ENCODE data around the gene HOXA3. TPM values are rescaled to one million over a fixed set of nuclear protein-coding genes. Genes with fewer than 3 reads are reported as not detected.

Gene HOXA3
- total RNA-seq, 1 experiment from 2014 or later = 30.2 TPM

DNA sequence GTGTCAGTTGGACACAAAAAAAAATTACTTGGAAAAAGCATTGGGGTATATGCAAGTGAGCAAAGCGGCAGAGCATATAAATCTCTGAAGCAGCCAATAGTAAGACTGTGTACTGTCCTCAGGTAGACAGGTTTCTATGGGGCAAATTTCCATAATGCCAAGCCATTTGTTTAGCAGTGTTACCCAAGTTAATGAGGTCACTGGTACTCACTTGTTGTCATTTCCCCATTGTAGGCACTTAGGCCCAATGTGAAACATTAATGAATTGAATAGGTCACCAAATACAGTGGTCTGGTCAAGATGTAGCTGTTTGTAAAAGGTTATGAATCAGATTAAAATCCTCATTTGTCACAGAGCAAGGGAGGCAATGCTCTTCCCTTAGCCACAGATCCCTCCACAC, 84.1 kb downstream of the HOXA3 start:
- ChIA-PET POLR2A (no interaction called here), CTCF (no interaction called here)
- BruUV-seq (replicated peaks) = no TSS peak
- ATAC-seq (no peak), DNase-seq (ENCODE audit: low read depth, low spot score) (no peak)
- H3K36me3 ChIP-seq (ENCODE audit: control insufficient read depth, insufficient read depth, low read length) = no peaks in the 10 kb centered on the region
- intact Hi-C loops (cut with micrococcal nuclease; ENCODE audit: unreplicated experiment) = no loop called here
- in situ Hi-C loops (cut with HindIII; ENCODE audit: low pct_unique_long_range_greater_than_20kb, low sequenced_read_pairs) = no loop called here
- TF ChIP-seq, protein P1, sequence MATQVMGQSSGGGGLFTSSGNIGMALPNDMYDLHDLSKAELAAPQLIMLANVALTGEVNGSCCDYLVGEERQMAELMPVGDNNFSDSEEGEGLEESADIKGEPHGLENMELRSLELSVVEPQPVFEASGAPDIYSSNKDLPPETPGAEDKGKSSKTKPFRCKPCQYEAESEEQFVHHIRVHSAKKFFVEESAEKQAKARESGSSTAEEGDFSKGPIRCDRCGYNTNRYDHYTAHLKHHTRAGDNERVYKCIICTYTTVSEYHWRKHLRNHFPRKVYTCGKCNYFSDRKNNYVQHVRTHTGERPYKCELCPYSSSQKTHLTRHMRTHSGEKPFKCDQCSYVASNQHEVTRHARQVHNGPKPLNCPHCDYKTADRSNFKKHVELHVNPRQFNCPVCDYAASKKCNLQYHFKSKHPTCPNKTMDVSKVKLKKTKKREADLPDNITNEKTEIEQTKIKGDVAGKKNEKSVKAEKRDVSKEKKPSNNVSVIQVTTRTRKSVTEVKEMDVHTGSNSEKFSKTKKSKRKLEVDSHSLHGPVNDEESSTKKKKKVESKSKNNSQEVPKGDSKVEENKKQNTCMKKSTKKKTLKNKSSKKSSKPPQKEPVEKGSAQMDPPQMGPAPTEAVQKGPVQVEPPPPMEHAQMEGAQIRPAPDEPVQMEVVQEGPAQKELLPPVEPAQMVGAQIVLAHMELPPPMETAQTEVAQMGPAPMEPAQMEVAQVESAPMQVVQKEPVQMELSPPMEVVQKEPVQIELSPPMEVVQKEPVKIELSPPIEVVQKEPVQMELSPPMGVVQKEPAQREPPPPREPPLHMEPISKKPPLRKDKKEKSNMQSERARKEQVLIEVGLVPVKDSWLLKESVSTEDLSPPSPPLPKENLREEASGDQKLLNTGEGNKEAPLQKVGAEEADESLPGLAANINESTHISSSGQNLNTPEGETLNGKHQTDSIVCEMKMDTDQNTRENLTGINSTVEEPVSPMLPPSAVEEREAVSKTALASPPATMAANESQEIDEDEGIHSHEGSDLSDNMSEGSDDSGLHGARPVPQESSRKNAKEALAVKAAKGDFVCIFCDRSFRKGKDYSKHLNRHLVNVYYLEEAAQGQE (IDR thresholded peaks at IDR 0.05; ENCODE audit: insufficient read depth in 1 of 2, low read depth in 2 of 2, low read length in 1 of 2) = no peak
- TF ChIP-seq, protein P2, sequence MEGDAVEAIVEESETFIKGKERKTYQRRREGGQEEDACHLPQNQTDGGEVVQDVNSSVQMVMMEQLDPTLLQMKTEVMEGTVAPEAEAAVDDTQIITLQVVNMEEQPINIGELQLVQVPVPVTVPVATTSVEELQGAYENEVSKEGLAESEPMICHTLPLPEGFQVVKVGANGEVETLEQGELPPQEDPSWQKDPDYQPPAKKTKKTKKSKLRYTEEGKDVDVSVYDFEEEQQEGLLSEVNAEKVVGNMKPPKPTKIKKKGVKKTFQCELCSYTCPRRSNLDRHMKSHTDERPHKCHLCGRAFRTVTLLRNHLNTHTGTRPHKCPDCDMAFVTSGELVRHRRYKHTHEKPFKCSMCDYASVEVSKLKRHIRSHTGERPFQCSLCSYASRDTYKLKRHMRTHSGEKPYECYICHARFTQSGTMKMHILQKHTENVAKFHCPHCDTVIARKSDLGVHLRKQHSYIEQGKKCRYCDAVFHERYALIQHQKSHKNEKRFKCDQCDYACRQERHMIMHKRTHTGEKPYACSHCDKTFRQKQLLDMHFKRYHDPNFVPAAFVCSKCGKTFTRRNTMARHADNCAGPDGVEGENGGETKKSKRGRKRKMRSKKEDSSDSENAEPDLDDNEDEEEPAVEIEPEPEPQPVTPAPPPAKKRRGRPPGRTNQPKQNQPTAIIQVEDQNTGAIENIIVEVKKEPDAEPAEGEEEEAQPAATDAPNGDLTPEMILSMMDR (IDR thresholded peaks at IDR 0.05) = no peak
- TF ChIP-seq SIN3A (IDR thresholded peaks at IDR 0.05; ENCODE audit: borderline replicate concordance, insufficient read depth, low read depth, low read length) (no peak), TCF7L2 (IDR thresholded peaks at IDR 0.05; ENCODE audit: low read depth, low read length) (no peak), POLR2AphosphoS5 (IDR thresholded peaks at IDR 0.05; ENCODE audit: low read depth, low read length) (no peak)
- H3K4me1 ChIP-seq (ENCODE audit: control insufficient read depth, insufficient read depth, low read length) = peaks cover 31% of the 10 kb centered on the region
- H3K27me3 ChIP-seq (ENCODE audit: control insufficient read depth, insufficient read depth, low read length) = no peaks in the 10 kb centered on the region
- H3K4me3 ChIP-seq (ENCODE audit: low read depth in 2 of 2, low read length in 2 of 2) = no peak overlapping the region
- H3K27ac ChIP-seq (ENCODE audit: low read length) = no peak overlapping the region
- no peaks in the 10 kb centered on the region for H3K9me3 ChIP-seq (ENCODE audit: control insufficient read depth, insufficient read depth, low read depth, low read length)

DNA sequence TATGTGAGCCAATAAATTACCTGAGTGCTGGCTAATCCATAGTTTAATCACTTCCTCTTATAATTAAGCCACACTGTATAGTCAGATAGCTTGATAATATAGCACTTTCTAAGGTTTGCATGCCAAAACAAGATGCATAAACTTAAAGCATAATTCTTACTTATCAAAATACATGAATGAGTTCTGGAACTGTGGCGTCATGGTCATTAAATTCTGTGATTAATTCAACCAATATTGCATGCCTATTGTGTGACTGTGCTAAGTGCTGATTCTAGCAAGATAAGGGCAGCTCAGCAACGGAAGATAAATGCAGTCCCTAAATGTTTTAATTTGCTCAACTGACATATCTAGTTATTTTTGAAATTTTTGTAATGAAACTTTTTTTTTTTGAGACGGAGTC, 86.2 kb downstream of the HOXA3 start:
- Histone ChIP-seq H3K27me3 (ENCODE audit: control insufficient read depth, insufficient read depth, low read length) (no peaks in the 10 kb centered on the region), H3K36me3 (ENCODE audit: control insufficient read depth, insufficient read depth, low read length) (no peaks in the 10 kb centered on the region), H3K9me3 (ENCODE audit: control insufficient read depth, insufficient read depth, low read depth, low read length) (no peaks in the 10 kb centered on the region), H3K4me1 (ENCODE audit: control insufficient read depth, insufficient read depth, low read length) (peaks cover 18% of the 10 kb centered on the region), H3K4me3 (ENCODE audit: low read depth in 2 of 2, low read length in 2 of 2) (no peak overlapping the region), H3K27ac (ENCODE audit: low read length) (no peak overlapping the region)
- CTCF ChIA-PET = interaction anchor here (0.6 kb wide), 1 partner anchor 305 kb away, joined by 5 read pairs; no protein-coding TSS in a partner anchor
- in situ Hi-C loops (cut with HindIII; ENCODE audit: low pct_unique_long_range_greater_than_20kb, low sequenced_read_pairs) (no loop called here), intact Hi-C loops (cut with micrococcal nuclease; ENCODE audit: unreplicated experiment) (no loop called here)
- DNase-seq (ENCODE audit: low read depth, low spot score) (peak; percentile 24), ATAC-seq (peak; percentile 57; the same call in 1 of the 2 replicates)
- TF ChIP-seq, protein P1 (IDR thresholded peaks at IDR 0.05; ENCODE audit: insufficient read depth in 1 of 2, low read depth in 2 of 2, low read length in 1 of 2) = no peak
- TF ChIP-seq POLR2AphosphoS5 (IDR thresholded peaks at IDR 0.05; ENCODE audit: low read depth, low read length) (no peak), SIN3A (IDR thresholded peaks at IDR 0.05; ENCODE audit: borderline replicate concordance, insufficient read depth, low read depth, low read length) (no peak), TCF7L2 (IDR thresholded peaks at IDR 0.05; ENCODE audit: low read depth, low read length) (no peak)
- TF ChIP-seq, protein P2 (IDR thresholded peaks at IDR 0.05) = no peak
- POLR2A ChIA-PET = interaction anchor here (0.5 kb wide), 1 partner anchor 90 kb away, joined by 3 read pairs; no protein-coding TSS in a partner anchor
- BruUV-seq (replicated peaks) = no TSS peak
